Esophagus (tissue), 2 donors: ENCODE measurements around the gene LAYN. TPM values are rescaled to one million over a fixed set of nuclear protein-coding genes. Genes with fewer than 3 reads are reported as not detected.

ENCODE experiments used
- H3K27ac ChIP-seq, 2 donors: one replicate each; pipeline ENCODE4 v1.5.1; 2013; ENCODE audit warnings: low read depth in 2 of 2, mild to moderate bottlenecking in 2 of 2, inconsistent platforms in 1 of 2, low read length in 1 of 2, moderate library complexity in 1 of 2
- H3K27me3 ChIP-seq, 2 donors: one replicate each; pipeline ENCODE4 v1.6.1; 2013; ENCODE audit warnings: low read length in 2 of 2, control low read depth in 1 of 2, mild to moderate bottlenecking in 1 of 2; ENCODE audit not compliant: insufficient read depth in 2 of 2, control insufficient read depth in 1 of 2
- H3K36me3 ChIP-seq, 2 donors: one replicate each; pipeline ENCODE4 v1.6.1; 2013; ENCODE audit warnings: low read length in 1 of 2; ENCODE audit not compliant: control insufficient read depth in 2 of 2, insufficient read depth in 2 of 2
- H3K4me1 ChIP-seq, 2 donors: one replicate each; pipeline ENCODE4 v1.6.1; 2013; ENCODE audit warnings: low read length in 1 of 2; ENCODE audit not compliant: control insufficient read depth in 2 of 2, insufficient read depth in 2 of 2
- H3K4me3 ChIP-seq, 2 donors: one replicate each; pipeline ENCODE4 v1.5.1; 2013; ENCODE audit warnings: low read length in 2 of 2, mild to moderate bottlenecking in 2 of 2, low read depth in 1 of 2, moderate library complexity in 1 of 2
- H3K9me3 ChIP-seq, 2 donors: one replicate each; pipeline ENCODE4 v1.6.1; 2013; ENCODE audit warnings: mild to moderate bottlenecking in 2 of 2, low read depth in 1 of 2, low read length in 1 of 2, moderate library complexity in 1 of 2; ENCODE audit not compliant: control insufficient read depth in 2 of 2, insufficient read depth in 1 of 2
- WGBS, 2 donors: extraction: QIAGEN DNeasy Blood & Tissue Kit; methylation state at CpG; one replicate each; pipeline ENCODE4 v1.1.7; 2013; 5-methylcytosine and 5-hydroxymethylcytosine counted together
- polyA plus RNA-seq, 2 donors: library from polyadenylated mRNA; stranded (reverse); fragments of 200-250 nt; gene quantifications; one replicate each; pipeline ENCODE4 v1.2.3, GENCODE V29; 2013
- donor health status: healthy with polysubstance abuse.
- donor health status: Bipolar disorder and iron deficiency.

LAYN gene
- polyA plus RNA-seq, 2 donors: 1.4 to 2.9 TPM

GRCh38 chr11:111539426-111540113 is 950 bp upstream of the LAYN start:
- Histone ChIP-seq H3K4me1 (peaks cover 0 to 10% of the 10 kb centered on the region in 2 donors), H3K27me3 (peaks cover 0 to 5% of the 10 kb centered on the region in 2 donors), H3K4me3 (peak overlapping the region in 1 of 2 donors; percentile 51), H3K27ac (no peak overlapping the region), H3K36me3 (no peaks in the 10 kb centered on the region), H3K9me3 (no peaks in the 10 kb centered on the region)
- WGBS, 2 donors: 84% methylated on average over 9 of the region's 9 CpGs

GRCh38 chr11:111540937-111541253 is 375 bp downstream of the LAYN start:
- no peaks in the 10 kb centered on the region for H3K36me3 ChIP-seq
- H3K9me3 ChIP-seq: no peaks in the 10 kb centered on the region
- H3K27ac ChIP-seq: peak overlapping the region; percentile 28 to 34
- WGBS, 2 donors: 0 to 2% methylated on average over 21 to 22 of the region's 22 CpGs
- peak overlapping the region; percentile 51 for H3K4me3 ChIP-seq
- H3K4me1 ChIP-seq: peaks cover 0 to 10% of the 10 kb centered on the region in 2 donors
- H3K27me3 ChIP-seq: peaks cover 0 to 5% of the 10 kb centered on the region in 2 donors

GRCh38 chr11:111541254-111542061 is 938 bp downstream of the LAYN start:
- H3K4me1 ChIP-seq: peaks cover 0 to 10% of the 10 kb centered on the region in 2 donors
- peak overlapping the region; percentile 28 to 34 for H3K27ac ChIP-seq
- H3K4me3 ChIP-seq: peak overlapping the region; percentile 51
- H3K36me3 ChIP-seq: no peaks in the 10 kb centered on the region
- 11 to 14% methylated on average over 41 of the region's 41 CpGs for WGBS, 2 donors
- H3K27me3 ChIP-seq: peaks cover 0 to 5% of the 10 kb centered on the region in 2 donors
- H3K9me3 ChIP-seq: no peaks in the 10 kb centered on the region

DNA sequence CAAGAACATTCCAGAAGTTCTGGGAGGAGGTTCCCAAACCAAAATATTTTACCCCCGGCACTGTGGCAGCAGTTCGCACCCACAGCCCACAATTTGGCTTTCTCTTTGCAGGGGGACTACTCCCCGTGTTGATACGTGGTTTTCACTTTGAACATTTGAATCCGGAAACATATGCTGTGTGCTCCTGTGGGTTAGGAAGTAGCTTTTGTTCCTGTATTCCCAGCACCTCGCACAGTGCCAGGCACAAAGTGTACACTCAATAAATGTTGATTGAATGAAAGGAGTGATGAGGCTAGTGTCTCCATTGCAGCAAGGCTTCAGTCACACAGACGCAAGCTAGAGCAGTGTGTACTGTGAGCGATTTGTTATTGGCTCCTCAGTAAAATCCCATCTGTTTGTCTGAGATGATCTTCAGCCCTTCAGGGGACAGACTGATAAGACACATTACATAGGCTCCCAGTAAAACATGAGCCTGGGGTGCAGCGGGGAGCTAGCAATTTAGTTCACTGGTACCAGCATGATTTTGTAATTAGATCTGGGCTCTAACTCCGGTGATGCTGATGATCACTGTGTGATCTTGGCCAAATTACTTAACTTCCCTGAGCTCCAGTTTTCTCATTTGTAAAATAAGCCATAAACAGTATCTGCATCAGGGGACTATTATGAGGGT is 2.2 kb downstream of the LAYN start:
- WGBS, 2 donors: 71 to 78% methylated on average over 10 of the region's 10 CpGs
- Histone ChIP-seq H3K4me3 (no peak overlapping the region), H3K9me3 (no peaks in the 10 kb centered on the region), H3K27me3 (peaks cover 0 to 5% of the 10 kb centered on the region in 2 donors), H3K27ac (no peak overlapping the region), H3K4me1 (peaks cover 0 to 10% of the 10 kb centered on the region in 2 donors), H3K36me3 (no peaks in the 10 kb centered on the region)

GRCh38 chr11:111548525-111548924 is 8.0 kb downstream of the LAYN start:
- no peaks in the 10 kb centered on the region for H3K4me1 ChIP-seq
- H3K9me3 ChIP-seq: no peaks in the 10 kb centered on the region
- H3K27me3 ChIP-seq: no peaks in the 10 kb centered on the region
- H3K36me3 ChIP-seq: no peaks in the 10 kb centered on the region
- WGBS, 2 donors: 67 to 72% methylated on average over 2 of the region's 2 CpGs
- no peak overlapping the region for H3K27ac ChIP-seq
- H3K4me3 ChIP-seq: no peak overlapping the region

DNA sequence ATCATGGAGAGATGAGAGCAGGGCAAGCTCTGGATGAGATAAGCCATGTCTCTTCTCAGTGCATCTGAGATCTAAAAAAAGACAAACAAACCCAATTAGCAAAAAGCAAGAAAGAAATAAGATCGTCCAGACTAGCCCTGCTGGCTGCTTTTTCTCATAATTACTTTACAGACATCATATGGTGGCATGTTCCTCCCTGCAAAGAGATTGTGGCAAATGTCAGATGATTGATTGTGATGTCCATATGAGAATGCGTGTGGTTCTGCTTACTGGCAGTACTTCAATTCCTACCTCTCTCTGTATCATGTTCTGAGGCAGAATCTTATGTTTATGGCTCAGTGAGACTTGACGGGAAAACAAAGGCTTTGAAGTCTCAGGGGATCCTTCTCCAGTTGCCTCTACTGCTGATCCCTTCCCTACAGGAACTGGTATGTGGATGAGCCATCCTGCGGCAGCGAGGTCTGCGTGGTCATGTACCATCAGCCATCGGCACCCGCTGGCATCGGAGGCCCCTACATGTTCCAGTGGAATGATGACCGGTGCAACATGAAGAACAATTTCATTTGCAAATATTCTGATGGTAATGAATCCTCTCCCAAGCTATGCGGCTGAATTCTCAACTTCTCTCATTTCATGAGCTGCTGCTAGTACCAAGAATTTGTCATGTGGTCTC is 8.8 kb downstream of the LAYN start:
- Histone ChIP-seq H3K36me3 (no peaks in the 10 kb centered on the region), H3K9me3 (no peaks in the 10 kb centered on the region), H3K4me3 (no peak overlapping the region), H3K27ac (no peak overlapping the region), H3K27me3 (no peaks in the 10 kb centered on the region), H3K4me1 (no peaks in the 10 kb centered on the region)
- WGBS, 2 donors: 78 to 82% methylated on average over 11 of the region's 11 CpGs

DNA sequence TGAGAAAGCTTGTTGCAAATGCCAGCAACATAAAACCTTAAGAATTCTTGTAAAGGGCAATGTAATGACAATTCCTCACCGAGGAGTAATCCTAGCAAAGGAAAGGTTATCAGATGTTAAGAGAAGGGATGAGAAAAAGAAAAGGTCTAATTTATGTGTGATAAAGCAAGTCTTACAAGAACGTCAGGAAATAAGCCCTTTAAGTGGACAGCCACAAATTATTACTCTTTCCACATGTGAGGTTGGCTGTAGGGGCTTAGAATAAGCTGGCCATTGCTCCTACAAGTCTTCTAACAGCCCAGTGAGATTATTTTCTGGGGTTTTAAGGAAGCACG is 9.3 kb downstream of the LAYN start:
- H3K36me3 ChIP-seq: no peaks in the 10 kb centered on the region
- no peaks in the 10 kb centered on the region for H3K4me1 ChIP-seq
- no peak overlapping the region for H3K4me3 ChIP-seq
- H3K27me3 ChIP-seq: no peaks in the 10 kb centered on the region
- H3K9me3 ChIP-seq: no peaks in the 10 kb centered on the region
- H3K27ac ChIP-seq: no peak overlapping the region
- 73 to 77% methylated on average over 3 of the region's 3 CpGs for WGBS, 2 donors

DNA sequence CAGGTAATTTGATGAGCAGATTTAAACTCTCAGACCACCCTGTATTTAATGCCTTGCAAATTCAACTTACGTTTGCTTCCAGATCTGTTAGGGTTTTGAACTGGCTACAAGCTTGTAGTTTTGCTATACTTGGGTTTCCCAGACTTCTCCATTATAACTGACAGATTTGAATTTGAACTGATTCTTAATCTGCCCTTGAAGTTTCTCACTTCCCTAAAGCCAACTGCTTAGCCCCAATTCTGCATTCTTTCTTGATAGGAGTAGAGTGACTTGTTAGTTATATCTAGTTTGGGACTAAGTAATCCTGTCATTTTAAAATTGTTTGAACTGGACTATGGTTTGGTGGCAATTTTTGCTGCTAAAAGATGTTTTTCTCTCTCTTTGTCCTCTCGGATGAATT is 9.7 kb downstream of the LAYN start:
- WGBS, 2 donors: 86 to 91% methylated on average over 2 of the region's 2 CpGs

DNA sequence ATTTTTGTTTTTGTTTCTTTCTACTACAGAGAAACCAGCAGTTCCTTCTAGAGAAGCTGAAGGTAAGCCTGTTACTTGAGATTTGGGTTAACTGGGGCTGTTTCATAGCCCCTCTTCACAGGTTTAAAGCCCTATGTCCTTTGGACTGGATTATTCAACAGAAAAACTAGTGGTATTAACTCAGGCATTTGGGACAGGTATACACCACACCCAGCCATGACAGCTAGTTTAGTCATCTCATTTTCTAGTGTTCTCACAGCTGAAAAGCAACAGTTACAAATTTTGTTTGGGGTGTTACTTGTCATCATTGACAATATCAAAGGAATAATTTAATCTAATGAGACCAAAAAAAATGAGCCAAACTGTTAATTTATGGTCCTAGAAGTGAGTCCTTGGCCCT is 14.0 kb downstream of the LAYN start:
- Histone ChIP-seq H3K36me3 (no peaks in the 10 kb centered on the region), H3K27ac (no peak overlapping the region), H3K4me3 (no peak overlapping the region), H3K4me1 (no peaks in the 10 kb centered on the region), H3K27me3 (no peaks in the 10 kb centered on the region), H3K9me3 (peaks cover 0 to 2% of the 10 kb centered on the region in 2 donors)

More for the DNA sequence above, 9.7 kb downstream of the LAYN start:
- no peaks in the 10 kb centered on the region for H3K4me1 ChIP-seq
- no peaks in the 10 kb centered on the region for H3K9me3 ChIP-seq
- H3K27ac ChIP-seq: no peak overlapping the region
- H3K36me3 ChIP-seq: no peaks in the 10 kb centered on the region
- H3K4me3 ChIP-seq: no peak overlapping the region
- no peaks in the 10 kb centered on the region for H3K27me3 ChIP-seq
